HepG2 (cell line): Measurements from ENCODE around the gene LIPC. TPM values are rescaled to one million over a fixed set of nuclear protein-coding genes. Genes with fewer than 3 reads are reported as not detected.

Source experiments
- MIXL1 ChIP-seq: IDR thresholded peaks from 2 replicates; pipeline ENCODE4 v1.6.1; 2016
- MXD4 ChIP-seq: IDR thresholded peaks from 2 replicates; pipeline ENCODE4 v1.6.1; 2016; ENCODE audit warnings: mild to moderate bottlenecking, missing biosample characterization, missing genetic modification reagents
- SMC3 ChIP-seq: IDR thresholded peaks from 2 replicates; pipeline ENCODE4 v1.6.1; 2011; ENCODE audit warnings: low read length, improper control_type of control experiment
- TRIM24 ChIP-seq: sonication (generic); formaldehyde crosslinking; IDR thresholded peaks from 2 replicates; pipeline ENCODE4 v1.8.0; 2022; ENCODE audit warnings: mild to moderate bottlenecking, missing genetic modification reagents
- ZBTB3 ChIP-seq: sonication (generic); formaldehyde crosslinking; IDR thresholded peaks from 2 replicates; pipeline ENCODE4 v1.4.0; 2020; ENCODE audit warnings: low read depth, mild to moderate bottlenecking, moderate library complexity, missing genetic modification reagents, borderline replicate concordance
- ZBTB7B ChIP-seq: sonication (generic); formaldehyde crosslinking; IDR thresholded peaks from 2 replicates; pipeline ENCODE4 v1.4.0; 2020; ENCODE audit warnings: missing genetic modification reagents
- ZNF101 ChIP-seq: sonication (generic); formaldehyde crosslinking; IDR thresholded peaks from 2 replicates; pipeline ENCODE4 v1.4.0; 2020; ENCODE audit warnings: mild to moderate bottlenecking, low read depth, missing genetic modification reagents, borderline replicate concordance
- ZNF441 ChIP-seq: sonication (generic); formaldehyde crosslinking; IDR thresholded peaks from 2 replicates; pipeline ENCODE4 v1.7.0; 2021; ENCODE audit warnings: missing genetic modification reagents, borderline replicate concordance
- ZNF589 ChIP-seq: sonication (generic); formaldehyde crosslinking; conservative IDR thresholded peaks from 2 replicates; pipeline ENCODE4 v1.8.0; 2022; ENCODE audit warnings: mild to moderate bottlenecking, moderate library complexity, missing genetic modification reagents
- ZNF772 ChIP-seq: sonication (generic); formaldehyde crosslinking; IDR thresholded peaks from 2 replicates; pipeline ENCODE4 v1.5.0; 2020; ENCODE audit warnings: mild to moderate bottlenecking, missing genetic modification reagents
- ZNF891 ChIP-seq: sonication (generic); formaldehyde crosslinking; IDR thresholded peaks from 2 replicates; pipeline ENCODE4 v1.5.0; 2020; ENCODE audit warnings: mild to moderate bottlenecking, missing genetic modification reagents
- polyA plus RNA-seq, 8 experiments: library from polyadenylated mRNA; depleted of rRNA in 3 of 8; stranded (reverse) in 7 of 8; unstranded in 1 of 8; fragments of >200 nt; fragmentation: Illumina TruSeq in 4 of 8; extraction: Trizol in 4 of 8; gene quantifications; 2 replicates each; pipeline versions ENCODE4 v1.2.1 to v1.2.3, GENCODE V29; 2011 to 2016; ENCODE audit warnings: low read depth in 4 of 8, missing spikeins in 1 of 8, mixed read lengths in 1 of 8; ENCODE audit not compliant: insufficient read depth in 1 of 8
- total RNA-seq, 5 experiments: library from RNA; depleted of rRNA; stranded (reverse); fragments of >200 nt; fragmentation: Illumina TruSeq; extraction: Trizol; gene quantifications; 2 replicates each; pipeline ENCODE4 v1.2.3, GENCODE V29; 2016; ENCODE audit warnings: low read depth in 1 of 5
- TF ChIP-seq, protein P1 (sequence below): sonication (generic); formaldehyde crosslinking; IDR thresholded peaks from 2 replicates; pipeline ENCODE4 v1.4.0; 2020; ENCODE audit warnings: mild to moderate bottlenecking, missing genetic modification reagents, borderline replicate concordance
- TF ChIP-seq, protein P2 (sequence below): sonication (generic); formaldehyde crosslinking; IDR thresholded peaks from one replicate; pipeline ENCODE4 v1.5.1; 2020; ENCODE audit warnings: mild to moderate bottlenecking, missing genetic modification reagents; ENCODE audit errors: not compliant biosample characterization
- TF ChIP-seq, protein P3 (sequence below): sonication (generic); formaldehyde crosslinking; IDR thresholded peaks from 2 replicates; pipeline ENCODE4 v1.4.0; 2020; ENCODE audit warnings: low read depth, mild to moderate bottlenecking, missing genetic modification reagents

The LIPC gene
- total and polyA plus RNA-seq, 2 of the 13 experiments (the other 11 are each of a cell fraction or from before 2014, with no cell fraction given): 26.0 to 38.0 TPM

DNA sequence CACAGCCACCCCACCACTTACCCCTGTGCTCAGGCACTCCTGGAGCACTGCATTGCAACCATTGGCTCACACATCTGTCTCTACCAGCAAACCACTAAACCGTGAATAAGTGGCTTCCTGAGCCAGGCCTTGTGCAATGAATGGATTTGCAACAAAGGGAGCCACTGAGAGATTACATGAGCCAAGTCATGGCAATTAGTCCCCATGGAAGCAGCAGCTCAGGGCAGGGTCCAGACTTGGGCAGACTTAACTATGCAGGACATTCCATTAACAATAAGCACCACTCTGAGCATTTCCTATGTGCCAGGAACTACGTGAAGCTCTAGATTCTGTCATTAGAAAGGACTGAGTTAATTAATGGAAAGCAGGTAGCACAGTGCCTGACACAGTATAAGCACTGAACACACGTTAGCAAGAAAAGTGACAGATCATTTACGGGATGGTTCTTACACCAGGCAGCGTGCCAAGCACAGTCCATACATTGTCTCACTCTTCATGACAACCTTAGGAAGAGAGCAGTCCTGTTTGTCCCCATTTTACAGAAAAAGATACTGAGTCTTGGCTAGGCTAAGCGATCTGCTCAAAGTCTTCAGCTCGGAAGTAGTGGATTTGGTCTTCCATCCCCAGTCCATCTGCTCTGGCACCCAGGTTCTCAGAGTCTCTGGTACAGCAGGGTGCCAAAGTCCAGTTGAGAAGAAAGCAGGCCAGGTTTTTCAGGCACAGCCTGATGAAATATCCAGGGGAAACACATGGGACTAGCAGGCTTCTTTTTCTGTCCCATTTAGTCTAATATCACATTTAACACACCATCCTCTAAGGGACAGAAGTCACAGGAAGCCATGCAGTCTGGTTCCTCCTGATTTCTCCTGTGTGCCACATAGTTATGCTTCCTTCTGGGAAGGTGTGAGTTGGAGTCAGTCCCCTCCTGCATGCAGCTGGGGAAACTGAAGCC lies 44.1 kb downstream of the LIPC start (continued):
- TF ChIP-seq, protein P1, sequence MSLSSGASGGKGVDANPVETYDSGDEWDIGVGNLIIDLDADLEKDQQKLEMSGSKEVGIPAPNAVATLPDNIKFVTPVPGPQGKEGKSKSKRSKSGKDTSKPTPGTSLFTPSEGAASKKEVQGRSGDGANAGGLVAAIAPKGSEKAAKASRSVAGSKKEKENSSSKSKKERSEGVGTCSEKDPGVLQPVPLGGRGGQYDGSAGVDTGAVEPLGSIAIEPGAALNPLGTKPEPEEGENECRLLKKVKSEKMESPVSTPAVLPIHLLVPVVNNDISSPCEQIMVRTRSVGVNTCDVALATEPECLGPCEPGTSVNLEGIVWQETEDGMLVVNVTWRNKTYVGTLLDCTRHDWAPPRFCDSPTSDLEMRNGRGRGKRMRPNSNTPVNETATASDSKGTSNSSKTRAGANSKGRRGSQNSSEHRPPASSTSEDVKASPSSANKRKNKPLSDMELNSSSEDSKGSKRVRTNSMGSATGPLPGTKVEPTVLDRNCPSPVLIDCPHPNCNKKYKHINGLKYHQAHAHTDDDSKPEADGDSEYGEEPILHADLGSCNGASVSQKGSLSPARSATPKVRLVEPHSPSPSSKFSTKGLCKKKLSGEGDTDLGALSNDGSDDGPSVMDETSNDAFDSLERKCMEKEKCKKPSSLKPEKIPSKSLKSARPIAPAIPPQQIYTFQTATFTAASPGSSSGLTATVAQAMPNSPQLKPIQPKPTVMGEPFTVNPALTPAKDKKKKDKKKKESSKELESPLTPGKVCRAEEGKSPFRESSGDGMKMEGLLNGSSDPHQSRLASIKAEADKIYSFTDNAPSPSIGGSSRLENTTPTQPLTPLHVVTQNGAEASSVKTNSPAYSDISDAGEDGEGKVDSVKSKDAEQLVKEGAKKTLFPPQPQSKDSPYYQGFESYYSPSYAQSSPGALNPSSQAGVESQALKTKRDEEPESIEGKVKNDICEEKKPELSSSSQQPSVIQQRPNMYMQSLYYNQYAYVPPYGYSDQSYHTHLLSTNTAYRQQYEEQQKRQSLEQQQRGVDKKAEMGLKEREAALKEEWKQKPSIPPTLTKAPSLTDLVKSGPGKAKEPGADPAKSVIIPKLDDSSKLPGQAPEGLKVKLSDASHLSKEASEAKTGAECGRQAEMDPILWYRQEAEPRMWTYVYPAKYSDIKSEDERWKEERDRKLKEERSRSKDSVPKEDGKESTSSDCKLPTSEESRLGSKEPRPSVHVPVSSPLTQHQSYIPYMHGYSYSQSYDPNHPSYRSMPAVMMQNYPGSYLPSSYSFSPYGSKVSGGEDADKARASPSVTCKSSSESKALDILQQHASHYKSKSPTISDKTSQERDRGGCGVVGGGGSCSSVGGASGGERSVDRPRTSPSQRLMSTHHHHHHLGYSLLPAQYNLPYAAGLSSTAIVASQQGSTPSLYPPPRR: no peak
- TF ChIP-seq ZNF441 (CRISPR knock-in tag) (no peak), SMC3 (no peak), MXD4 (CRISPR knock-in tag) (peak; percentile 24; the same call in 1 of the 2 replicates), ZNF589 (CRISPR knock-in tag) (no peak), MIXL1 (CRISPR knock-in tag) (0 out of 2 replicates have a peak, but pooled peaks have one; percentile 6), ZNF891 (CRISPR knock-in tag) (no peak), ZNF101 (CRISPR knock-in tag) (no peak), ZBTB3 (no peak), ZBTB7B (no peak), ZNF772 (no peak; the same call in 1 of the 2 replicates), TRIM24 (CRISPR knock-in tag) (no peak)
- TF ChIP-seq, protein P2, sequence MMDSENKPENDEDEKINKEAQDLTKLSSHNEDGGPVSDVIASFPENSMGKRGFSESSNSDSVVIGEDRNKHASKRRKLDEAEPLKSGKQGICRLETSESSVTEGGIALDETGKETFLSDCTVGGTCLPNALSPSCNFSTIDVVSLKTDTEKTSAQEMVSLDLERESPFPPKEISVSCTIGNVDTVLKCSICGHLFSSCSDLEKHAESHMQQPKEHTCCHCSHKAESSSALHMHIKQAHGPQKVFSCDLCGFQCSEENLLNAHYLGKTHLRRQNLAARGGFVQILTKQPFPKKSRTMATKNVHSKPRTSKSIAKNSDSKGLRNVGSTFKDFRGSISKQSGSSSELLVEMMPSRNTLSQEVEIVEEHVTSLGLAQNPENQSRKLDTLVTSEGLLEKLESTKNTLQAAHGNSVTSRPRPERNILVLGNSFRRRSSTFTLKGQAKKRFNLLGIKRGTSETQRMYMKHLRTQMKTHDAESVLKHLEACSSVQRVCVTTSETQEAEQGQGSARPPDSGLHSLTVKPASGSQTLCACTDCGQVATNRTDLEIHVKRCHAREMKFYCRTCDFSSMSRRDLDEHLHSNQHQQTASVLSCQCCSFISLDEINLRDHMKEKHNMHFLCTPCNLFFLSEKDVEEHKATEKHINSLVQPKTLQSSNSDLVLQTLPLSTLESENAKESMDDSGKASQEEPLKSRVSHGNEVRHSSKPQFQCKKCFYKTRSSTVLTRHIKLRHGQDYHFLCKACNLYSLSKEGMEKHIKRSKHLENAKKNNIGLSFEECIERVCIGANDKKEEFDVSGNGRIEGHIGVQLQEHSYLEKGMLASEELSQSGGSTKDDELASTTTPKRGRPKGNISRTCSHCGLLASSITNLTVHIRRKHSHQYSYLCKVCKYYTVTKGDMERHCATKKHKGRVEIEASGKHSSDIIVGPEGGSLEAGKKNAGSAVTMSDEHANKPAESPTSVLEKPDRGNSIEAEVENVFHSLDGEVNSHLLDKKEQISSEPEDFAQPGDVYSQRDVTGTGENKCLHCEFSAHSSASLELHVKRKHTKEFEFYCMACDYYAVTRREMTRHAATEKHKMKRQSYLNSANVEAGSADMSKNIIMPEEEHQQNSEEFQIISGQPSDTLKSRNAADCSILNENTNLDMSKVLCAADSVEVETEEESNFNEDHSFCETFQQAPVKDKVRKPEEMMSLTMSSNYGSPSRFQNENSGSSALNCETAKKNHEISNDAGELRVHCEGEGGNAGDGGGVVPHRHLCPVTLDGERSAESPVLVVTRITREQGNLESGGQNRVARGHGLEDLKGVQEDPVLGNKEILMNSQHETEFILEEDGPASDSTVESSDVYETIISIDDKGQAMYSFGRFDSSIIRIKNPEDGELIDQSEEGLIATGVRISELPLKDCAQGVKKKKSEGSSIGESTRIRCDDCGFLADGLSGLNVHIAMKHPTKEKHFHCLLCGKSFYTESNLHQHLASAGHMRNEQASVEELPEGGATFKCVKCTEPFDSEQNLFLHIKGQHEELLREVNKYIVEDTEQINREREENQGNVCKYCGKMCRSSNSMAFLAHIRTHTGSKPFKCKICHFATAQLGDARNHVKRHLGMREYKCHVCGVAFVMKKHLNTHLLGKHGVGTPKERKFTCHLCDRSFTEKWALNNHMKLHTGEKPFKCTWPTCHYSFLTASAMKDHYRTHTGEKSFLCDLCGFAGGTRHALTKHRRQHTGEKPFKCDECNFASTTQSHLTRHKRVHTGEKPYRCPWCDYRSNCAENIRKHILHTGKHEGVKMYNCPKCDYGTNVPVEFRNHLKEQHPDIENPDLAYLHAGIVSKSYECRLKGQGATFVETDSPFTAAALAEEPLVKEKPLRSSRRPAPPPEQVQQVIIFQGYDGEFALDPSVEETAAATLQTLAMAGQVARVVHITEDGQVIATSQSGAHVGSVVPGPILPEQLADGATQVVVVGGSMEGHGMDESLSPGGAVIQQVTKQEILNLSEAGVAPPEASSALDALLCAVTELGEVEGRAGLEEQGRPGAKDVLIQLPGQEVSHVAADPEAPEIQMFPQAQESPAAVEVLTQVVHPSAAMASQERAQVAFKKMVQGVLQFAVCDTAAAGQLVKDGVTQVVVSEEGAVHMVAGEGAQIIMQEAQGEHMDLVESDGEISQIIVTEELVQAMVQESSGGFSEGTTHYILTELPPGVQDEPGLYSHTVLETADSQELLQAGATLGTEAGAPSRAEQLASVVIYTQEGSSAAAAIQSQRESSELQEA (CRISPR knock-in tag): no peak
- TF ChIP-seq, protein P3, sequence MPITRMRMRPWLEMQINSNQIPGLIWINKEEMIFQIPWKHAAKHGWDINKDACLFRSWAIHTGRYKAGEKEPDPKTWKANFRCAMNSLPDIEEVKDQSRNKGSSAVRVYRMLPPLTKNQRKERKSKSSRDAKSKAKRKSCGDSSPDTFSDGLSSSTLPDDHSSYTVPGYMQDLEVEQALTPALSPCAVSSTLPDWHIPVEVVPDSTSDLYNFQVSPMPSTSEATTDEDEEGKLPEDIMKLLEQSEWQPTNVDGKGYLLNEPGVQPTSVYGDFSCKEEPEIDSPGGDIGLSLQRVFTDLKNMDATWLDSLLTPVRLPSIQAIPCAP (CRISPR knock-in tag): no peak
